MM.1S (cell line): ENCODE results near the gene ELK3.

Experiments used
- DNase-seq: peaks from one replicate; pipeline ENCODE4 v3.0.0-alpha.2; 2015
- H2AFZ ChIP-seq: fragments of 300-600 bp; sonication (generic); 2 replicates; pipeline ENCODE4 v1.6.0; 2016; ENCODE audit warnings: antibody characterized with exemption, low read length
- H3F3A ChIP-seq: fragments of 300-600 bp; sonication (generic); 2 replicates; pipeline ENCODE4 v1.6.1; 2016; ENCODE audit warnings: mild to moderate bottlenecking, antibody characterized with exemption, low read length, moderate library complexity, mixed read lengths; ENCODE audit not compliant: insufficient read depth
- H3K27ac ChIP-seq: fragments of 300-600 bp; sonication (generic); 2 replicates; pipeline ENCODE4 v1.5.1; 2016; ENCODE audit warnings: mild to moderate bottlenecking, low read length
- H3K27me3 ChIP-seq: fragments of 300-600 bp; sonication (generic); replicated peaks from 2 replicates; pipeline ENCODE4 v1.6.0; 2016; ENCODE audit warnings: low read length; ENCODE audit not compliant: insufficient read depth
- H3K36me3 ChIP-seq: fragments of 300-600 bp; sonication (generic); replicated peaks from 2 replicates; pipeline ENCODE4 v1.6.1; 2016; ENCODE audit warnings: mild to moderate bottlenecking, low read length, mixed read lengths; ENCODE audit not compliant: insufficient read depth
- H3K4me1 ChIP-seq: fragments of 300-600 bp; sonication (generic); 2 replicates; pipeline ENCODE4 v1.6.1; 2016; ENCODE audit warnings: low read length, mixed read lengths
- H3K4me2 ChIP-seq: fragments of 300-600 bp; sonication (generic); 2 replicates; pipeline ENCODE4 v1.6.0; 2016; ENCODE audit warnings: low read depth, low read length
- H3K4me3 ChIP-seq: fragments of 300-600 bp; sonication (generic); 2 replicates; pipeline ENCODE4 v1.5.1; 2016; ENCODE audit warnings: low read length, mixed read lengths
- H3K79me2 ChIP-seq: fragments of 300-600 bp; sonication (generic); 2 replicates; pipeline ENCODE4 v1.6.1; 2016; ENCODE audit warnings: mixed run types, low read length, mixed read lengths
- H3K9ac ChIP-seq: fragments of 300-600 bp; sonication (generic); 2 replicates; pipeline ENCODE4 v1.6.1; 2016; ENCODE audit warnings: low read length, mixed read lengths
- H3K9me2 ChIP-seq: fragments of 300-600 bp; sonication (generic); replicated peaks from 2 replicates; pipeline ENCODE4 v1.6.1; 2016; ENCODE audit warnings: mild to moderate bottlenecking, low read length, mixed read lengths; ENCODE audit not compliant: insufficient read depth
- H3K9me3 ChIP-seq: fragments of 300-600 bp; sonication (generic); replicated peaks from 2 replicates; pipeline ENCODE4 v1.6.1; 2016; ENCODE audit warnings: mild to moderate bottlenecking, low read length, mixed read lengths; ENCODE audit not compliant: insufficient read depth
- H4K20me1 ChIP-seq: fragments of 300-600 bp; sonication (generic); 2 replicates; pipeline ENCODE4 v1.6.1; 2016; ENCODE audit warnings: mild to moderate bottlenecking, low read length, moderate library complexity, mixed read lengths; ENCODE audit not compliant: insufficient read depth
- CTCF ChIP-seq: fragments of 300-600 bp; sonication (generic); IDR thresholded peaks from 2 replicates; pipeline ENCODE4 v1.5.1; 2016; ENCODE audit warnings: antibody characterized with exemption, low read length, mixed read lengths
- EZH2 ChIP-seq: fragments of 300-600 bp; sonication (generic); optimal IDR thresholded peaks from 2 replicates; pipeline ENCODE3; 2017; ENCODE audit warnings: low read depth, mild to moderate bottlenecking, antibody characterized with exemption, low read length, mixed read lengths
- EZH2phosphoT487 ChIP-seq: fragments of 300-600 bp; sonication (generic); IDR thresholded peaks from 2 replicates; pipeline ENCODE4 v1.6.1; 2018; ENCODE audit warnings: antibody characterized with exemption, low read length

The ELK3 gene

DNA sequence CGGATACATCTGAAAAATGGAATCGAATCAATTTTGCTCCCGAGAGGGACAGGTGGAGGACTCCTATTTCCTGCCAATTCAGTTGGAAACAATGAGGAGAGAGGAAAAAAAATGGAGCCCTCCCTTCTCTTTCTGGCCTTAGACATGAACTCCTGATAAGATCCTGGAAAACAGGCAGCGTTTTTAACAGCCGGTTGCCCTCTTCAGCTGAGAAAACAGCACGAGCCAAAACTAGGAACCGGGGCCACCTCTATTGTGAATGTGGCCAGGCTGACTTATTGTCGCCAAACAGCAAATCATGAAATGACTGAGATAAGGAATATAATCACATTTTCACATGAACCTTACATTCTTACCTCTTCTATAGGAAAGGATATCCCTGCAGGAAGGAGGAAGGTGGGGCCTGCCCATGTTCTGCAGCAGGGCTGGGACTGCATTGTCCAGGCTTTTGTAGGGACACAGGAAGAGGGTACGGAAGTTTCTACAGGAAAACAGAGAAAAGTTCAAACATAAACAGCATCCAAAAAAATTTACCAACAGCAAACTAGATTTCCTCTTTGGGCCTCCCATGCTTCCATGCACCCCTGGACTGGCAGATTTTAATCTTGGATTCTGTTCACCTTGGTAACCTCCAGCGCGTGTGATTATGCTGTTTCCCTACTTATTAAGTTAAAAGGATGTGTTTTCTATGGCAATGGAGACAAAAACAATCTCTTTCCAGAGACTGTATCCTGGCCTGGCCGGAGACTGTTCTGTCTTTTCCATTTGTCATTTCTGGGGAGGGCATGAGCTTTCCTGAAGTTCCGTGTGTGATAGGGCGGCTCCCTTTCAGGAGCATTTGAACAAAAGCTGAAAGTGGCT, 29.0 kb upstream of the ELK3 start:
- no peaks in the 10 kb centered on the region for H3K27me3 ChIP-seq
- H2AFZ ChIP-seq = no peak overlapping the region
- DNase-seq = no peak
- H3K9ac ChIP-seq = no peak overlapping the region
- no peaks in the 10 kb centered on the region for H3K9me2 ChIP-seq
- H3K79me2 ChIP-seq = no peaks in the 10 kb centered on the region
- H3K9me3 ChIP-seq = no peaks in the 10 kb centered on the region
- H3K27ac ChIP-seq = no peak overlapping the region
- H3K36me3 ChIP-seq = no peaks in the 10 kb centered on the region
- H3K4me3 ChIP-seq = no peak overlapping the region
- 0 out of 2 replicates have a peak, but pooled peaks cover 3% of the 10 kb centered on the region for H3K4me1 ChIP-seq
- no peak for TF ChIP-seq CTCF
- TF ChIP-seq EZH2 = no peak
- no peak for TF ChIP-seq EZH2phosphoT487
- no peaks in the 10 kb centered on the region for H3F3A ChIP-seq
- H3K4me2 ChIP-seq = no peak overlapping the region
- H4K20me1 ChIP-seq = no peaks in the 10 kb centered on the region

DNA sequence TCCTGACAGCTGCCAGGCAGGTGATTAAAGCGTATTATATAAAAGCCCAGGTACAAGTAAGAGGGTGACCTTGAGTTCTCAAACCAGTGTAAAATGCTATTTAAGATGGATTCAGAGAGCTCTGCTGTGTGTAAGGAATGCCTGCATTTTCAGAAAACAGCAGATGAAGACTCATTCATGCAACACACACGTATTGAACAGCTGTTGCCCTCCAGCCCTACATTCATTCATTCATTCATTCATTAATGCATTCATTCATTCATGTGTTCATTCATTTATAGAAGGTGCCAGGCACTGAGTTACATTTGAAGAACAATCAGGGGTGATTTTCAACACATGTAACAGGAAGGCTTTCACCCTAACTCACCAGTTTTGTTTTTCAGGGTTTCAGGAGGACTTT, 27.4 kb upstream of the ELK3 start:
- H2AFZ ChIP-seq = no peak overlapping the region
- no peaks in the 10 kb centered on the region for H3K9me3 ChIP-seq
- no peaks in the 10 kb centered on the region for H3F3A ChIP-seq
- H3K9ac ChIP-seq = no peak overlapping the region
- H3K4me3 ChIP-seq = no peak overlapping the region
- H3K4me1 ChIP-seq = 0 out of 2 replicates have a peak, but pooled peaks cover 3% of the 10 kb centered on the region
- H4K20me1 ChIP-seq = no peaks in the 10 kb centered on the region
- no peak for TF ChIP-seq EZH2
- no peak for TF ChIP-seq CTCF
- no peak for TF ChIP-seq EZH2phosphoT487
- no peak for DNase-seq
- H3K36me3 ChIP-seq = no peaks in the 10 kb centered on the region
- no peaks in the 10 kb centered on the region for H3K27me3 ChIP-seq
- H3K9me2 ChIP-seq = no peaks in the 10 kb centered on the region
- H3K4me2 ChIP-seq = no peak overlapping the region
- no peaks in the 10 kb centered on the region for H3K79me2 ChIP-seq
- H3K27ac ChIP-seq = no peak overlapping the region

- Histone ChIP-seq H3K9ac (no peak overlapping the region), H2AFZ (no peak overlapping the region), H3K4me1 (0 out of 2 replicates have a peak, but pooled peaks cover 3% of the 10 kb centered on the region), H3K9me3 (no peaks in the 10 kb centered on the region), H4K20me1 (no peaks in the 10 kb centered on the region), H3K27ac (no peak overlapping the region), H3F3A (no peaks in the 10 kb centered on the region), H3K79me2 (no peaks in the 10 kb centered on the region), H3K9me2 (no peaks in the 10 kb centered on the region), H3K4me3 (no peak overlapping the region), H3K4me2 (no peak overlapping the region), H3K36me3 (no peaks in the 10 kb centered on the region), H3K27me3 (no peaks in the 10 kb centered on the region)
- TF ChIP-seq EZH2phosphoT487 (no peak), EZH2 (no peak), CTCF (no peak)
- DNase-seq = no peak
Observed at GRCh38 chr12:96167492-96167891, 26.7 kb upstream of the ELK3 start.
